ENCODE results near the gene SRC. TPM values are rescaled to one million over a fixed set of nuclear protein-coding genes. Genes with fewer than 3 reads are reported as not detected.

The SRC gene
- total and polyA plus RNA-seq, 2 experiments from 2014 or later, result 8.0 to 25.9 TPM

GRCh38 chr20:37311710-37312355 is 34.1 kb upstream of the SRC start:
- H3K79me2 ChIP-seq (replicated peaks; ENCODE audit: insufficient read depth), result peaks cover 4% of the 10 kb centered on the region; the same call in 1 of the 2 replicates
- H3K27ac Mint-ChIP-seq, result peak overlapping the region; percentile 12
- DNase-seq (ENCODE audit: low spot score), result no peak
- H3K27me3 ChIP-seq (ENCODE audit: insufficient read depth), result no peaks in the 10 kb centered on the region
- H3K27me3 Mint-ChIP-seq (ENCODE audit: insufficient read depth, low read depth, poor library complexity), result peaks cover 11% of the 10 kb centered on the region
- no peaks in the 10 kb centered on the region for H3K9me2 ChIP-seq (ENCODE audit: insufficient read depth)
- no peak for TF ChIP-seq CREB1 (CRISPR knock-in tag; IDR thresholded peaks at IDR 0.05; ENCODE audit: low read depth)
- TF ChIP-seq EZH2phosphoT487 (IDR thresholded peaks at IDR 0.05; ENCODE audit: unreplicated experiment), result no peak
- no peak for TF ChIP-seq POLR2AphosphoS5 (IDR thresholded peaks at IDR 0.05; ENCODE audit: low read depth)
- no peak for TF ChIP-seq ZNF462 (CRISPR knock-in tag; IDR thresholded peaks at IDR 0.05)
- TF ChIP-seq ZNF114 (CRISPR knock-in tag; IDR thresholded peaks at IDR 0.05), result no peak
- no peak for TF ChIP-seq ETS1 (IDR thresholded peaks at IDR 0.05)
- no peak for TF ChIP-seq REST (IDR thresholded peaks at IDR 0.05; ENCODE audit: unreplicated experiment)
- TF ChIP-seq EZH2 (IDR thresholded peaks at IDR 0.05; ENCODE audit: low read depth, unreplicated experiment), result no peak
- TF ChIP-seq, protein P1, sequence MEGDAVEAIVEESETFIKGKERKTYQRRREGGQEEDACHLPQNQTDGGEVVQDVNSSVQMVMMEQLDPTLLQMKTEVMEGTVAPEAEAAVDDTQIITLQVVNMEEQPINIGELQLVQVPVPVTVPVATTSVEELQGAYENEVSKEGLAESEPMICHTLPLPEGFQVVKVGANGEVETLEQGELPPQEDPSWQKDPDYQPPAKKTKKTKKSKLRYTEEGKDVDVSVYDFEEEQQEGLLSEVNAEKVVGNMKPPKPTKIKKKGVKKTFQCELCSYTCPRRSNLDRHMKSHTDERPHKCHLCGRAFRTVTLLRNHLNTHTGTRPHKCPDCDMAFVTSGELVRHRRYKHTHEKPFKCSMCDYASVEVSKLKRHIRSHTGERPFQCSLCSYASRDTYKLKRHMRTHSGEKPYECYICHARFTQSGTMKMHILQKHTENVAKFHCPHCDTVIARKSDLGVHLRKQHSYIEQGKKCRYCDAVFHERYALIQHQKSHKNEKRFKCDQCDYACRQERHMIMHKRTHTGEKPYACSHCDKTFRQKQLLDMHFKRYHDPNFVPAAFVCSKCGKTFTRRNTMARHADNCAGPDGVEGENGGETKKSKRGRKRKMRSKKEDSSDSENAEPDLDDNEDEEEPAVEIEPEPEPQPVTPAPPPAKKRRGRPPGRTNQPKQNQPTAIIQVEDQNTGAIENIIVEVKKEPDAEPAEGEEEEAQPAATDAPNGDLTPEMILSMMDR (conservative IDR thresholded peaks at IDR 0.05; ENCODE audit: low read depth in 2 of 2), result no peak
- no peak for TF ChIP-seq NANOG (IDR thresholded peaks at IDR 0.05; ENCODE audit: borderline replicate concordance)
- TF ChIP-seq STAT1 (IDR thresholded peaks at IDR 0.05; ENCODE audit: unreplicated experiment), result no peak
- H4K20me1 ChIP-seq (replicated peaks; ENCODE audit: insufficient read depth), result peaks cover 8% of the 10 kb centered on the region
- peak overlapping the region; percentile 32; the same call in 1 of the 2 replicates for H3K27ac ChIP-seq (ENCODE audit: low read depth)
- peaks cover 15% of the 10 kb centered on the region; the same call in 2 of the 3 replicates for H3K36me3 Mint-ChIP-seq (ENCODE audit: low read depth)
- no peaks in the 10 kb centered on the region for H3K36me3 ChIP-seq (ENCODE audit: insufficient read depth)
- H3K4me1 ChIP-seq (ENCODE audit: insufficient read depth), result no peaks in the 10 kb centered on the region
- H3K4me3 Mint-ChIP-seq, result no peak overlapping the region
- no peak overlapping the region for H3K4me3 ChIP-seq
- H3K4me1 Mint-ChIP-seq, result peaks cover 26% of the 10 kb centered on the region
- H3K9me3 Mint-ChIP-seq, result no peaks in the 10 kb centered on the region
- no peaks in the 10 kb centered on the region for H3F3A ChIP-seq (replicated peaks; ENCODE audit: low read depth)
- H3K4me2 ChIP-seq, result no peak overlapping the region
- no peak for ATAC-seq
- H2AFZ ChIP-seq, result no peak overlapping the region
